Amniotic epithelial cell (primary cell): ENCODE results near the gene HS3ST5.
"Not testable (repeated sequence)": the region's sequence is repeated elsewhere in the genome, so short reads cannot be mapped to it uniquely, and the experiment has no call there.

Experiments
- DNase-seq: peaks from one replicate; pipeline ENCODE4 v3.0.0-alpha.2; 2010; ENCODE audit warnings: low read depth

The HS3ST5 gene

DNA sequence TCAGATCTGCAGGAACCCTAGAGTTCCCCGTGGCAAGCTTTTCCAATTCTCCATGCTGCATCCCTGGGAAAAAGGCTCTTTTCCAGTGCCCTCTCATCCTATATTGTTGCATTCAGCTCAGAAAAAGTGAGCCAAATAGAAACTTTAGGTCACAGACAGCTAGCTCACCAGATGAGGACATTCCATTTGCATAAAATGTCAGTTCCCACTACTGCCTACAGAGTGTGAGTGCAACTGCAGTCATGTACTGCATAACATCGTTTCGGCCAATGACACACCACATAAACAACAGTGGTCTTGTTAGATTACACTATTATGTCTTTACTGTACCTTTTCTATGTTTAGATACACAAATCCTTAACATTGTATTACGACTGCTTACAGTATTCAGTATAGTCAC, 8.6 kb downstream of the HS3ST5 start:
- no peak for DNase-seq

GRCh38 chr6:114327074-114327473, 15.7 kb downstream of the HS3ST5 start:
- DNase-seq = no peak

GRCh38 chr6:114323784-114324183, 19.0 kb downstream of the HS3ST5 start:
- no peak for DNase-seq

GRCh38 chr6:114319749-114320148, 23.1 kb downstream of the HS3ST5 start:
- DNase-seq = no peak

GRCh38 chr6:114315831-114316595, 26.8 kb downstream of the HS3ST5 start:
- DNase-seq = no peak

DNA sequence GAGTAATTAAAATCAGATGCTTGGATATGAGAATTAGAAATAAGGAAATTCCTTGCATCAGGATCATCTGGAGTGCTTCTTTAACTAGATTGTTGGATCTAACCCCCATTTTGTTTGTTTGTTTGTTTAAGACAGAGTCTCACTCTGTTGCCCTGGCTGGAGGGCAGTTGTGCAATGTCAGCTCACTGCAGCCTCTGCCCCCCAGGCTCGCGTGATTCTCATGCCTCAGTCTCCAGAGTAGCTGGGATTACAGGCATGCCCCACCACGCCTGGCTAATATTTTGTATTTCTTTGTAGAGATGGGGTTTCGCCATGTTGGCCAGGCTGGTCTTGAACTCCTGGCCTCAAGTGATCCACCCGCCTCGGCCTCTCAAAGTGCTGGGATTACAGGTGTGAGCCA, 29.0 kb downstream of the HS3ST5 start:
- DNase-seq = not testable (repeated sequence)

GRCh38 chr6:114312931-114313330, 29.9 kb downstream of the HS3ST5 start:
- no peak for DNase-seq

- DNase-seq = no peak
Observed at GRCh38 chr6:114310053-114310452, 32.8 kb downstream of the HS3ST5 start.

DNA sequence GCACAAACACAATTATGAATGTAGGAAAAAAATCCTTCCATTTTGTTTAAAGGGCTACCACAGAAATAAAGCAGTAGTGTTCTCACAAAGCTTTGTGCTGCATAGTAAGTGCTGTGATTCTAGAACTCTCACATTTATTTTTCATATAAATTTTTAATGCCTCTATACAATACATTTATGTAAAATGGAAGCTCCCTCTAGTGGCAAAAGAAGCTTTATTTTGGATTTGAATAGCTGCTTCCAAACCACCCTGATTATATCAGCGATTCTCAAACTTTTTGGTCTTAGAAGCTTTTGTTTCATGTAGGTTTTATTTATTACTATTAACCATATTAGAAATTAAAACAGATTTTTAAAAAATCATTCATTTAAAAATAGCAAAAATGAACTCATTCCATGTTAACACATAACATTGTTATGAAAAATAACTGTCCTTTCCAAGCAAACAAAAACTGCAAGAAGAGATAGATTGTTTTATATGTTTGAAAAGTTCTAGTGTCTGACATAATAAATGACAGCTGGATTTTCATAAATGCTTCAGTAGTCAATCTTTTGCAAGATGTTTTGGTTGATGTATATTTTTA, 38.4 kb downstream of the HS3ST5 start:
- peak; percentile 9 for DNase-seq

GRCh38 chr6:114301596-114302219, 41.1 kb downstream of the HS3ST5 start:
- no peak for DNase-seq

DNA sequence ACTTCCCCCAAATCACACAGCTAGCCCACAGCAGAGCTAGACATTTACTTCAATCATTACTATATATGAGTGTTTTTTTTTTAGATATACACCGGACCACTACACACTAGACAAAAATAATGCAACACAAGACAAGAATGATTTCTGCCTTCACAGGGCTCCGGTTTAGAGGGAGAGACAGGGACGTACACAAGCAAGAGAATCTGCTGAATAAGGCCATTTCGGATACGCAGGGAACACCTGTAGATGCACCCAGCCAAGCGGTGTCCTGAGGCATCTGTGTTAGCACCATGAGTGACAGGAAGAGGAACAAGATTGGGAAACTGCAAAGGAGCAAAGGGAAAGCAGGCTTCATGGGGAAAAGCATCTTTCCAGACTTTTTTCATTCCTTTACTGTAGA, 45.7 kb downstream of the HS3ST5 start:
- no peak for DNase-seq

DNA sequence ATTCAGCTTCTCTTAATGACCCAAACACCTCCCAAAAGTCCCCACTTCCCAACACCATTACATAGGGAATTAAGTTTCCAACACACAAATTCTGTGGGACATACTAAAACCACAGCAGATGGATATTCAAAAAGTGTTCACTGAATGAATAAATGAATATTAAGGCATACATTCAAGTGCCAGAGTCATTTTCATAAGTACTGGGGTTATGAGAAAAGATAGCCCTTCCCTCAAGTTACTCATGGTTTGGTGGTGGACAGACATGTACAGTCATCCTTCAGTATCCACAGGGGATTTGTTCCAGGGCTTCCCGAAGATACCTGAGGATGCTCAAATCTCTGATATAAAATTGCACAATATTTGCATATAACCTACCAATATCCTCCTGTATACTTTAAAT, 50.4 kb downstream of the HS3ST5 start:
- DNase-seq = no peak

- no peak for DNase-seq
Observed at GRCh38 chr6:114291428-114291827, 51.4 kb downstream of the HS3ST5 start.

GRCh38 chr6:114290864-114291263, 52.0 kb downstream of the HS3ST5 start:
- DNase-seq = no peak

- no peak for DNase-seq
Observed at GRCh38 chr6:114288701-114289495, 53.9 kb downstream of the HS3ST5 start.

DNA sequence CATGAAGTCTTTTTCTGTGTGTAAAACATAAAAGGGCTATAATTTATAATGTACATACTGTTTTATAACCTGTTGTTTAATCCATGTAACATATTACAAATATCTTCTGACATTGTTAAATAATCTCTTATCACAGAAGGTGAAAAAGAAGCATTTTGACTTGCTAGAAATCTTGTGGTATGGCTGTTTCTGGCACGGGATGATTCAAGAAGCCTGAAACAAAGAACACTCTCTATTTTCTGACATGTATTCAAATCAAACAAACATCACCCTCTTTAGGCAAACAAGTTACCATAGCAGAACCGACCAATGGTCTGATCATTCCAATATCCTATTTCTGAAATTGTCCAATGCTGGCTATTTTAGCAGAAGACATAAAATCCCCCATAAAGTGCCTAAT, 55.4 kb downstream of the HS3ST5 start:
- no peak for DNase-seq

DNA sequence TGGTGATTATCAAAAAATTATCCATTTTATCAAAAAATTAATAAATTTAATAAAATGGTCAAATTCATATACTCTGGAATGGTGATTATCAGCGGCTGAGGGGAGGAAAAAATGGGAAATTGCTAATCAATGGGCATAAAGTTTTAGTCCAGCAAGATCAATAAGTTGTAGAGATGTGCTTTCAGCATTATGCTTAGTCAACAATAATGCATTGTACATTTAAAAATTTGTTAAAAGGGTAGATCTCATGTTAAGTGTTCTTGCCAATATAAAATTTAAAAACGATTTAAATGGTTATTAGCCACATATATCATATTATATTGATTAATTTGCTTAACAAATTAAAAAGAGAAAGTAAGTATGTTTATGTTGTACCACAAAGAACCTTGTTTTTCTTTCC, 56.6 kb downstream of the HS3ST5 start:
- DNase-seq = no peak

DNA sequence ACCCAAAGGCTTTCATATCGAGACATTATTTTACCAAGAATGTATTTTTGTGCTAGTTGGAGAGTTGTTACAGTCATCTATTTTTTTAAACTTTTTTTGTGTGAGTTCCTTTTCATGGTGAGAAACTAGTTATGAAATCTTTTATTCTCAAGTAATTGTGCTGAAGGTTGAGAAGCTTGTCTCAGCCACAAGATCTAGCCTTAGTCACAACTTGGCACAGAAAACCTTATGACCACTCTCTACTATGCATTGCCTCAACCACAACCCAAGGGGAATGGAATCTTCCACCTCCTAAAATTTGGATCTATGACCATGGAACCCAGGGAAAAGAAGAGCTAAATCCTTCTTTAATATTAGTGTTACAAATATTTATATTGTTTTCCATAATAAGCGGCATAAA, 58.5 kb downstream of the HS3ST5 start:
- no peak for DNase-seq

- no peak for DNase-seq
Observed at GRCh38 chr6:114282292-114282691, 60.5 kb downstream of the HS3ST5 start.

DNA sequence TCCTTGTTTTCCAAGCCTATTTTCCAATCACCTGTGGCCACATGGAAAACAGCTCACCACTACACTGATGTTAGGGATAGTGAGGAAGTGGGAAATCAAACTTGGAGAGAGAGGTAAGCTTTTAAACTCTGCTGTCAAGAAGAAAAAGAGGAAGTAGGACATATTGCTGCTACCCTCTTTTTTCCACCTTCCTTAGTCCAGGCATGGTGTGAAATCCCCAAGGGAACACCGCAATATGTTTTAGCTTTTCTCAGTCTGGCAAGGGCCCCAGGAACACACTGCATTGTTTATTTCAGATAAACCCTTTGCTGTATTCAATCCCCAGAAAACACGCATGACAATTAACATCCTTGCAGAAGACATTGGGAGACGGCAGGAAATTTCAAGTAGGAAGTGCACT, 61.3 kb downstream of the HS3ST5 start:
- DNase-seq = no peak

- no peak for DNase-seq
Observed at GRCh38 chr6:114280239-114280982, 62.4 kb downstream of the HS3ST5 start.

- no peak for DNase-seq
Observed at GRCh38 chr6:114277220-114277619, 65.6 kb downstream of the HS3ST5 start.
